Parathyroid adenoma (tissue), 2 donors: Measurements from ENCODE around the gene NFATC3.

Source experiments
- H2AFZ ChIP-seq: fragments of 300-600 bp; sonication (generic); one replicate; pipeline ENCODE4 v1.7.0; 2017; ENCODE audit warnings: antibody characterized with exemption, mild to moderate bottlenecking
- H3K27ac ChIP-seq: fragments of 300-600 bp; sonication (generic); one replicate; pipeline ENCODE4 v1.7.0; 2017
- H3K27me3 ChIP-seq: fragments of 300-600 bp; sonication (generic); one replicate; pipeline ENCODE4 v1.7.0; 2017; ENCODE audit warnings: low read length; ENCODE audit not compliant: control insufficient read depth, insufficient read depth
- H3K36me3 ChIP-seq: fragments of 300-600 bp; sonication (generic); one replicate; pipeline ENCODE4 v1.7.0; 2017; ENCODE audit warnings: low read length; ENCODE audit not compliant: control insufficient read depth, insufficient read depth
- H3K4me1 ChIP-seq: fragments of 300-600 bp; sonication (generic); one replicate; pipeline ENCODE4 v1.7.0; 2017; ENCODE audit warnings: control low read depth
- H3K4me2 ChIP-seq: fragments of 300-600 bp; sonication (generic); one replicate; pipeline ENCODE4 v1.7.0; 2017; ENCODE audit warnings: low read length
- H3K4me3 ChIP-seq: fragments of 300-600 bp; sonication (generic); one replicate; pipeline ENCODE4 v1.7.0; 2017; ENCODE audit warnings: low read depth, low read length
- H3K79me2 ChIP-seq: fragments of 300-600 bp; sonication (generic); one replicate; pipeline ENCODE4 v1.7.0; 2017; ENCODE audit warnings: control low read depth
- H3K9ac ChIP-seq: fragments of 300-600 bp; sonication (generic); one replicate; pipeline ENCODE4 v1.7.0; 2017; ENCODE audit warnings: mild to moderate bottlenecking
- H3K9me3 ChIP-seq: fragments of 300-600 bp; sonication (generic); one replicate; pipeline ENCODE4 v1.7.0; 2017; ENCODE audit warnings: low read length; ENCODE audit not compliant: control insufficient read depth
- TF ChIP-seq, protein P1 (sequence below): fragments of 300-600 bp; sonication (generic); IDR thresholded peaks from one replicate; pipeline ENCODE4 v1.7.0; 2017; ENCODE audit warnings: antibody characterized with exemption, mild to moderate bottlenecking
- donor health status: primary hyperparathyroidism.

Gene NFATC3

DNA sequence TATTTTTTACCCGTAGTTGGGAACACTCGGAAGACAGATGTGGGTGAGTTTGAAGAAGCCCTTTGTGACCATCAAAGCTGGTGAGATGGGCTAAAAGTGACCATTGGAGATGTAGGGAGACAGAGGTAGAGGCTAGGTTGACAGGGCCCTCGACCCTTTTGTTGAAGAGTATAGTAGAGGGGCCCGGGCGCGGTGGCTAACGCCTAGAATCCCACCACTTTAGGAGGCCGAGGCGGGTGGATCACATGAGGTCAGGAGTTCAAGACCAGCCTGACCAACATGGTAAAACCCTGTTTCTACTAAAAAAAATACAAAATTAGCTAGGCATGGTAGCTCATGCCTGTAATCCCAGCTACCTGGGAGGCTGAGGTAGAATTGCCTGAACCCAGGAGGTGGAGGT, 16.2 kb upstream of the NFATC3 start:
- H3K4me3 ChIP-seq: no peak overlapping the region
- no peak overlapping the region for H3K9ac ChIP-seq
- peaks cover 69% of the 10 kb centered on the region for H3K4me1 ChIP-seq
- TF ChIP-seq, protein P1, sequence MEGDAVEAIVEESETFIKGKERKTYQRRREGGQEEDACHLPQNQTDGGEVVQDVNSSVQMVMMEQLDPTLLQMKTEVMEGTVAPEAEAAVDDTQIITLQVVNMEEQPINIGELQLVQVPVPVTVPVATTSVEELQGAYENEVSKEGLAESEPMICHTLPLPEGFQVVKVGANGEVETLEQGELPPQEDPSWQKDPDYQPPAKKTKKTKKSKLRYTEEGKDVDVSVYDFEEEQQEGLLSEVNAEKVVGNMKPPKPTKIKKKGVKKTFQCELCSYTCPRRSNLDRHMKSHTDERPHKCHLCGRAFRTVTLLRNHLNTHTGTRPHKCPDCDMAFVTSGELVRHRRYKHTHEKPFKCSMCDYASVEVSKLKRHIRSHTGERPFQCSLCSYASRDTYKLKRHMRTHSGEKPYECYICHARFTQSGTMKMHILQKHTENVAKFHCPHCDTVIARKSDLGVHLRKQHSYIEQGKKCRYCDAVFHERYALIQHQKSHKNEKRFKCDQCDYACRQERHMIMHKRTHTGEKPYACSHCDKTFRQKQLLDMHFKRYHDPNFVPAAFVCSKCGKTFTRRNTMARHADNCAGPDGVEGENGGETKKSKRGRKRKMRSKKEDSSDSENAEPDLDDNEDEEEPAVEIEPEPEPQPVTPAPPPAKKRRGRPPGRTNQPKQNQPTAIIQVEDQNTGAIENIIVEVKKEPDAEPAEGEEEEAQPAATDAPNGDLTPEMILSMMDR: no peak
- H3K9me3 ChIP-seq: no peaks in the 10 kb centered on the region
- no peaks in the 10 kb centered on the region for H3K36me3 ChIP-seq
- no peaks in the 10 kb centered on the region for H3K27me3 ChIP-seq
- H3K27ac ChIP-seq: peak overlapping the region; percentile 66
- H3K4me2 ChIP-seq: no peak overlapping the region
- no peaks in the 10 kb centered on the region for H3K79me2 ChIP-seq
- no peak overlapping the region for H2AFZ ChIP-seq

GRCh38 chr16:68069511-68070248, 15.5 kb upstream of the NFATC3 start:
- H3K9me3 ChIP-seq: no peaks in the 10 kb centered on the region
- no peak overlapping the region for H3K9ac ChIP-seq
- peak overlapping the region; percentile 66 for H3K27ac ChIP-seq
- TF ChIP-seq, protein P1: peak; percentile 9
- H3K27me3 ChIP-seq: no peaks in the 10 kb centered on the region
- H3K4me2 ChIP-seq: peak overlapping the region; percentile 44
- peak overlapping the region; percentile 3 for H3K4me3 ChIP-seq
- H3K36me3 ChIP-seq: no peaks in the 10 kb centered on the region
- H3K4me1 ChIP-seq: peaks cover 62% of the 10 kb centered on the region
- H3K79me2 ChIP-seq: no peaks in the 10 kb centered on the region
- H2AFZ ChIP-seq: peak overlapping the region; percentile 14

DNA sequence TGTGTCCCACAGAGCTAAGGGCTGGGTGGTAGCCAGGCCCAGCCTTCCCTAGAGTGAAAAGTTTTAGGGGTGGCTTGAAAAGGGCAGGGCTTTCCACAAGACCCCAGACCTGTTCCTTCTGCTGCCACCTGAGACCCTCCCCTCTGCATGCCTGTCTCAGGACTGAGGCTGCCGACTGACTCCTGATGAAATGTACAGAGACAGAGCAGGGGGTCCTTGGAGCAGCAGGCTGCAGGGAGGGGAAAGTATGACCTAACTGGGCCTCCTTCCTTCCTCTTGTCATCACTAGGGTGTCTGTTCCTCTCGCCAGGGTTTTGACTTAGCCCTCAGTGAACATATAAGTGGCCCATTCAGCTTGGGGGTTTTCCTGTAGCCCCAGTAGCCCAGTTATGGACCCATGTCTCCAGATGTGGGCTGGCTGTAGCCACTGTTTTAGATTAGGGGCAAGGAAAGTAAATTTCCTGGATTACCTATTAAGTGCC, 14.9 kb upstream of the NFATC3 start:
- Histone ChIP-seq H3K27ac (peak overlapping the region; percentile 66), H3K4me3 (no peak overlapping the region)

GRCh38 chr16:68070806-68071517, 14.2 kb upstream of the NFATC3 start:
- Histone ChIP-seq H3K9ac (no peak overlapping the region), H3K4me2 (peak overlapping the region; percentile 9), H3K27ac (peak overlapping the region; percentile 82), H3K9me3 (no peaks in the 10 kb centered on the region), H3K36me3 (no peaks in the 10 kb centered on the region), H3K4me3 (no peak overlapping the region), H2AFZ (no peak overlapping the region), H3K27me3 (no peaks in the 10 kb centered on the region), H3K4me1 (peaks cover 65% of the 10 kb centered on the region), H3K79me2 (no peaks in the 10 kb centered on the region)
- TF ChIP-seq, protein P1: no peak

More for the DNA sequence above, 14.9 kb upstream of the NFATC3 start:
- no peaks in the 10 kb centered on the region for H3K27me3 ChIP-seq
- no peaks in the 10 kb centered on the region for H3K79me2 ChIP-seq
- H3K9me3 ChIP-seq: no peaks in the 10 kb centered on the region
- H3K36me3 ChIP-seq: no peaks in the 10 kb centered on the region
- H3K4me1 ChIP-seq: peaks cover 65% of the 10 kb centered on the region
- H3K9ac ChIP-seq: no peak overlapping the region
- no peak overlapping the region for H2AFZ ChIP-seq
- TF ChIP-seq, protein P1: no peak
- no peak overlapping the region for H3K4me2 ChIP-seq
